Spinal cord (tissue), 10 donors: ENCODE measurements around the gene ESAM. TPM values are rescaled to one million over a fixed set of nuclear protein-coding genes. Genes with fewer than 3 reads are reported as not detected.

Experiments
- DNase-seq, 6 donors: peaks; one replicate each; pipeline versions ENCODE4 v3.0.0 to v3.0.0-alpha.2; 2013 to 2015; ENCODE audit warnings: low spot score in 6 of 6, low read depth in 4 of 6
- H3K27ac ChIP-seq: one replicate; pipeline ENCODE4 v1.5.1; 2013; ENCODE audit warnings: low read depth, low read length, control low read depth
- H3K27me3 ChIP-seq: one replicate; pipeline ENCODE4 v1.6.1; 2013; ENCODE audit warnings: low read length; ENCODE audit not compliant: control insufficient read depth, insufficient read depth
- H3K36me3 ChIP-seq: one replicate; pipeline ENCODE4 v1.6.1; 2013; ENCODE audit warnings: low read length; ENCODE audit not compliant: control insufficient read depth, insufficient read depth
- H3K4me1 ChIP-seq: one replicate; pipeline ENCODE4 v1.6.1; 2013; ENCODE audit warnings: low read length; ENCODE audit not compliant: control insufficient read depth, insufficient read depth
- H3K4me3 ChIP-seq: one replicate; pipeline ENCODE4 v1.5.1; 2013; ENCODE audit warnings: low read depth, low read length, control low read depth
- H3K9me3 ChIP-seq: one replicate; pipeline ENCODE4 v1.6.1; 2013; ENCODE audit warnings: low read length; ENCODE audit not compliant: control insufficient read depth, insufficient read depth
- WGBS: methylation state at CpG from one replicate; pipeline ENCODE4 v1.1.5; 2013; ENCODE audit warnings: missing lambda C conversion rate; ENCODE audit not compliant: insufficient coverage; 5-methylcytosine and 5-hydroxymethylcytosine counted together
- long read RNA-seq, 4 donors: transcript quantifications; one replicate each; lab custom pipeline, GENCODE V29; 2026
- polyA plus RNA-seq, 2 donors: library from polyadenylated mRNA; unstranded; fragments of 120-200 nt; gene quantifications; one replicate each; pipeline ENCODE4 v1.2.1, GENCODE V29; 2013; ENCODE audit not compliant: insufficient read length in 2 of 2
- total RNA-seq, 2 donors: library from RNA; depleted of rRNA in 1 of 2; stranded (reverse); fragments of 120-200 nt in 1 of 2; fragments of >200 nt in 1 of 2; gene quantifications; one replicate each; pipeline versions ENCODE4 v1.2.3 to v1.2.4, GENCODE V29; 2013 to 2014
- donor health status: healthy.

Gene ESAM
- total RNA-seq (10 to 100 TPM in 1 of 2 donors, 1 to 10 TPM in 1; 9.5 to 23.3 TPM), polyA plus RNA-seq (10 to 100 TPM; 38.2 to 43.1 TPM)
- long read RNA-seq, donor 1, transcript ESAM-201 (7 exons, 1,826 nt) = major isoform, 11 of 15 reads
- long read RNA-seq, donor 1, partial matches to known transcripts = 0 of 15 reads
- long read RNA-seq, donor 1, other reads (novel, unspliced or antisense) = 0 of 15 reads
- long read RNA-seq, donor 2, transcript ESAM-201 (7 exons, 1,826 nt) = major isoform, 15 of 16 reads
- long read RNA-seq, donor 2, partial matches to known transcripts = 0 of 16 reads
- long read RNA-seq, donor 2, other reads (novel, unspliced or antisense) = 0 of 16 reads
- long read RNA-seq, donor 3, transcript ESAM-201 (7 exons, 1,826 nt) = major isoform, 10 of 11 reads
- long read RNA-seq, donor 3, partial matches to known transcripts = 0 of 11 reads
- long read RNA-seq, donor 3, other reads (novel, unspliced or antisense) = 0 of 11 reads
- long read RNA-seq, donor 4, transcript ESAM-201 (7 exons, 1,826 nt) = major isoform, 35 of 60 reads
- long read RNA-seq, donor 4, transcript ESAM-202 (7 exons, 1,833 nt) = minor isoform, 6 of 60 reads
- long read RNA-seq, donor 4, partial matches to known transcripts = 12 of 60 reads
- long read RNA-seq, donor 4, other reads (novel, unspliced or antisense) = 5 of 60 reads

GRCh38 chr11:124762105-124762623 lies at the start of gene ESAM:
ESAM (minus strand) TSS chr11:124762290; CDS start chr11:124762154, 136 bp downstream.
- Histone ChIP-seq H3K27ac (peak within 1 kb of the TSS; percentile 43), H3K4me1 (peaks cover 45% of the 10 kb centered on the region), H3K9me3 (no peaks in the 10 kb centered on the region), H3K4me3 (peak within 1 kb of the TSS; percentile 30), H3K27me3 (peaks cover 58% of the 10 kb centered on the region), H3K36me3 (peaks cover under 1% of the 10 kb centered on the region)
- no peak for DNase-seq
- WGBS = under 1% methylated on average over 55 of the region's 55 CpGs

- Histone ChIP-seq H3K27me3 (no peaks in the 10 kb centered on the region), H3K9me3 (no peaks in the 10 kb centered on the region), H3K27ac (no peak overlapping the region), H3K4me3 (no peak overlapping the region), H3K4me1 (no peaks in the 10 kb centered on the region), H3K36me3 (no peaks in the 10 kb centered on the region)
- WGBS = 84% methylated on average over 3 of the region's 10 CpGs
- no peak for DNase-seq
Measured at GRCh38 chr11:124811399-124812125, 49.5 kb upstream of the ESAM start.

- no peak overlapping the region for H3K4me3 ChIP-seq
- no peaks in the 10 kb centered on the region for H3K9me3 ChIP-seq
- no peak for DNase-seq
- H3K27me3 ChIP-seq = no peaks in the 10 kb centered on the region
- peaks cover 2% of the 10 kb centered on the region for H3K36me3 ChIP-seq
- WGBS = 77% methylated on average over 5 of the region's 6 CpGs
- H3K4me1 ChIP-seq = no peaks in the 10 kb centered on the region
- no peak overlapping the region for H3K27ac ChIP-seq
Measured at GRCh38 chr11:124807660-124808270, 45.7 kb upstream of the ESAM start.

- Histone ChIP-seq H3K4me1 (no peaks in the 10 kb centered on the region), H3K9me3 (no peaks in the 10 kb centered on the region), H3K27me3 (no peaks in the 10 kb centered on the region), H3K36me3 (peaks cover 3% of the 10 kb centered on the region), H3K27ac (no peak overlapping the region), H3K4me3 (no peak overlapping the region)
- WGBS = 100% methylated on average over 1 of the region's 5 CpGs
- DNase-seq = no peak
Measured at GRCh38 chr11:124807201-124807600, 45.1 kb upstream of the ESAM start.

- Histone ChIP-seq H3K27ac (no peak overlapping the region), H3K9me3 (no peaks in the 10 kb centered on the region), H3K36me3 (peaks cover 3% of the 10 kb centered on the region), H3K27me3 (no peaks in the 10 kb centered on the region), H3K4me1 (no peaks in the 10 kb centered on the region), H3K4me3 (no peak overlapping the region)
- 92% methylated on average over 2 of the region's 3 CpGs for WGBS
- DNase-seq = no peak
Measured at GRCh38 chr11:124804884-124805283, 42.8 kb upstream of the ESAM start.

GRCh38 chr11:124801636-124802312 lies 39.7 kb upstream of the ESAM start:
- Histone ChIP-seq H3K4me1 (peaks cover 8% of the 10 kb centered on the region), H3K36me3 (peaks cover 3% of the 10 kb centered on the region), H3K27me3 (no peaks in the 10 kb centered on the region), H3K27ac (no peak overlapping the region), H3K9me3 (no peaks in the 10 kb centered on the region), H3K4me3 (no peak overlapping the region)
- WGBS = 80% methylated on average over 1 of the region's 8 CpGs
- DNase-seq = no peak

- H3K27ac ChIP-seq = peak overlapping the region; percentile 96
- no CpG with 5 or more reads among the region's 8 CpGs for WGBS
- H3K27me3 ChIP-seq = no peaks in the 10 kb centered on the region
- H3K4me3 ChIP-seq = peak overlapping the region; percentile 71
- DNase-seq = no peak
- peaks cover 3% of the 10 kb centered on the region for H3K36me3 ChIP-seq
- no peaks in the 10 kb centered on the region for H3K9me3 ChIP-seq
- peaks cover 8% of the 10 kb centered on the region for H3K4me1 ChIP-seq
Measured at GRCh38 chr11:124801014-124801413, 38.9 kb upstream of the ESAM start.

GRCh38 chr11:124800226-124800929 lies 38.3 kb upstream of the ESAM start, which contains the start of gene MSANTD2:
MSANTD2 (minus strand) TSS chr11:124800406; CDS start chr11:124800380, 26 bp downstream.
- under 1% methylated on average over 46 of the region's 62 CpGs for WGBS
- peak; percentile 74 to 96 (median 81) for DNase-seq

More at GRCh38 chr11:124800226-124800929, 38.3 kb upstream of the ESAM start, which contains the start of gene MSANTD2:
- Histone ChIP-seq H3K4me3 (peak within 1 kb of the TSS; percentile 71), H3K4me1 (peaks cover 8% of the 10 kb centered on the region), H3K36me3 (peaks cover 3% of the 10 kb centered on the region), H3K9me3 (no peaks in the 10 kb centered on the region), H3K27ac (peak within 1 kb of the TSS; percentile 96), H3K27me3 (no peaks in the 10 kb centered on the region)
